GM12865 (cell line): ENCODE results near the gene HSH2D.
"Not testable (repeated sequence)": the region's sequence is repeated elsewhere in the genome, so short reads cannot be mapped to it uniquely, and the experiment has no call there.

Experiments
- DNase-seq: peaks from one replicate; pipeline ENCODE4 v3.0.0; 2010; ENCODE audit warnings: low read depth
- H3K4me3 ChIP-seq: 2 replicates; pipeline ENCODE4 v1.5.1; 2011; ENCODE audit warnings: mild to moderate bottlenecking, low read depth, low read length, control low read depth
- TF ChIP-seq, protein P1 (sequence below): IDR thresholded peaks from 2 replicates; pipeline ENCODE4 v1.5.1; 2011; ENCODE audit warnings: low read length, control low read depth, low read depth, inconsistent platforms; ENCODE audit not compliant: insufficient read depth; ENCODE audit errors: missing control alignments

HSH2D gene

GRCh38 chr19:16166417-16166816 is 22.9 kb downstream of the HSH2D start:
- no peak overlapping the region for H3K4me3 ChIP-seq
- TF ChIP-seq, protein P1, sequence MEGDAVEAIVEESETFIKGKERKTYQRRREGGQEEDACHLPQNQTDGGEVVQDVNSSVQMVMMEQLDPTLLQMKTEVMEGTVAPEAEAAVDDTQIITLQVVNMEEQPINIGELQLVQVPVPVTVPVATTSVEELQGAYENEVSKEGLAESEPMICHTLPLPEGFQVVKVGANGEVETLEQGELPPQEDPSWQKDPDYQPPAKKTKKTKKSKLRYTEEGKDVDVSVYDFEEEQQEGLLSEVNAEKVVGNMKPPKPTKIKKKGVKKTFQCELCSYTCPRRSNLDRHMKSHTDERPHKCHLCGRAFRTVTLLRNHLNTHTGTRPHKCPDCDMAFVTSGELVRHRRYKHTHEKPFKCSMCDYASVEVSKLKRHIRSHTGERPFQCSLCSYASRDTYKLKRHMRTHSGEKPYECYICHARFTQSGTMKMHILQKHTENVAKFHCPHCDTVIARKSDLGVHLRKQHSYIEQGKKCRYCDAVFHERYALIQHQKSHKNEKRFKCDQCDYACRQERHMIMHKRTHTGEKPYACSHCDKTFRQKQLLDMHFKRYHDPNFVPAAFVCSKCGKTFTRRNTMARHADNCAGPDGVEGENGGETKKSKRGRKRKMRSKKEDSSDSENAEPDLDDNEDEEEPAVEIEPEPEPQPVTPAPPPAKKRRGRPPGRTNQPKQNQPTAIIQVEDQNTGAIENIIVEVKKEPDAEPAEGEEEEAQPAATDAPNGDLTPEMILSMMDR = no peak
- no peak for DNase-seq

DNA sequence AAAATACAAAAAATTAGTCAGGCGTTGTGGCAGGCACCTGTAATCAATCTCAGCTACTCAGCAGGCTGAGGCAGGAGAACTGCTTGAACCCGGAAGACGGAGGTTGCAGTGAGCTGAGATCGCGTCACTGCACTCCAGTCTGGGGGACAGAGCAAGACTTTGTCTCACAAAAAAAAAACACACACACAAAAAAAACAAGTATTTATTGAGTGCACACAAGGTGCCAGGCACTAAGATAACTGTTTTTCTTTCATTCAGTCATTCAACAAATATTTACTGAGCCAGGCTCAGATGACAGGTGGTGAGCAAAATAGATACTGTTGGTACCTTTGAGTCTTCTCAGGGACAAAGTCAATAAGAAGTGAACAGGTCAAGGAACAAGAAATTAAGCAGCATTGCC is 23.6 kb downstream of the HSH2D start:
- DNase-seq = no peak
- TF ChIP-seq, protein P1 = no peak
- H3K4me3 ChIP-seq = no peak overlapping the region

DNA sequence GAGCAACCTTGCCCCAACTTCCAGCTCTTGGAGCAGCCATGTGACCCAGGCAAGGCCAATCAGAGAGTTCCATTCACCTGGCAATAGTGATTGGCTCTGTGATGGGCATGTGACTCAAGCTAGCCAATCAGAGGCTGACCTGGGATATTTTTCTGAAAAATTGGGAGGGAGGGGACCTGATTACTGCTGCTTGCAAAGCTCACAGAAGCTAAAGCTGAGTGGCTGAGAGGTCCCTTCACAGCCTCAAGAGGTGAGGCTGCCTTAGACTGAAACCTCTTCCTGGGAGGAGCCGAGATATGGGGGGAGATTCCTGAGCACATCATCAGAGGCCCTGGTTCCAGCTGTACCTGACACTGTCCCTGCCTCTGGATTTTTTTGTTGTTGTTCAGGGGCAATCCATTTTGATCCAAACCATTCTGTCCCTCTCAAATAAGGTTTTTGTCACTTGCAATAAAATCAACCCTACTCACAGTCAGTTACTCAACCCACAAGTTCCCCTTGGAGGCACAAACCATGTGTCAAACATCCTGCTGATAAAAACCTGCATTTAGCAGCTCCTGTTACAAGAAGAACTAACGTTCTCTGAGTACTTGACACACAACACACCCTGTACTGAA is 25.1 kb downstream of the HSH2D start:
- DNase-seq = peak; percentile 52
- no peak overlapping the region for H3K4me3 ChIP-seq
- TF ChIP-seq, protein P1 = no peak

DNA sequence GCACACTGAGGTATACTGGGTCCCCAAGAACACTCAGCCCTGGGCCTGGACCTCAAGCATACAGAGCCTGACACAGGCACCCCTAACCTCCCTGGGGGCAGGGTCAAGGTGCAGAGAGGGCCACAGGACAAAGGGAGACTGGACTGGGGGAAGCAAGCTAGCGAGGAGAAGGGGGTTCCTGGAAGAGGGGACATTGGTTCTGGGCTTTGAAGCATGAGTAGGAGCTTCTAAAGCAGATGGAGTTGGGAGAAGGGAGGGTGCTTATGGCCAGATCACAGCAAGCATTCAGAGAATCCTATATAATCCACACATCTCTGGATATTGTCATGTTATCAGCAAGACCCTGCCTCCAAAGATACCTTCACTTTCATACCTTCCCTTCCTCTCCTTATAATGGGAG is 26.6 kb downstream of the HSH2D start:
- DNase-seq = no peak
- TF ChIP-seq, protein P1 = no peak
- no peak overlapping the region for H3K4me3 ChIP-seq

- peak; percentile 84 for DNase-seq
- TF ChIP-seq, protein P1 = no peak
- no peak overlapping the region for H3K4me3 ChIP-seq
Measured at GRCh38 chr19:16175954-16176353, 32.5 kb downstream of the HSH2D start.

DNA sequence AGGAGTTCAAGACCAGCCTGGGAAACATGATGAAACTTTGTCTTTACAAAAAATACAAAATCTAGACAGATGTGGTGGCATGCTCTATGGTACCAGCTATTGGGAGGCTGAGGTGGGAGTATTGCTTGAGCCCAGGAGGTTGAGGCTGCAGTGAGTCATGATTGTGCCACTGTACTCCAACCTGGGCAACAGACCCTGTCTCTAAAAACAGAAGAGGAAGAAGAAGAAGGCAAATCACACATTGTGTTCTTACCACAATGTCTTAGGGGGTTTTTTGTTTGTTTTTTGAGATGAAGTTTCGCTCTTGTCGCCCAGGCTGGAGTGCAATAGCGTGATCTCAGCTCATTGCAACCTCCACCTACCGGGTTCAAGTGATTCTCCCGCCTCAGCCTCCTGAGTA is 35.4 kb downstream of the HSH2D start:
- not testable (repeated sequence) for H3K4me3 ChIP-seq
- DNase-seq = peak; percentile 52

DNA sequence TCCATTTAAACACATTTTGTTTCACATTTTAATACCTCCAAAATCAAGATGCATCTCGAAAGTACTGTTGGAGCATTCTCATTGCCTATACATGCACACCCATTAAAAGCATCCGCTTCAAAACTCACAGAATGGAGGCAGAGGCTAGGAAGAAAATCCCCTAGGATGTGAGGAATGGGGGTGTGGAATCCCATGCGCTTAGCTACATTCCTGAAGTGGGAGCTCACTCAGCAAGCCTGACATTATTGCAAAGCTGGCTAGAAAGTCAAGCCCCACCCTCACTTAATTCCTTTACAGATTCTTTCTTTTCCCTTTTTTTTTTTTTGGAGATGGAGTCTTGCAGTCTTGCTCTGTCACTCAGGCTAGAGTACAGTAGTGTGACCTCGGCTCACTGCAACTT is 37.1 kb downstream of the HSH2D start:
- no peak for DNase-seq
- TF ChIP-seq, protein P1 = no peak
- no peak overlapping the region for H3K4me3 ChIP-seq
